ENCODE data around the gene NR6A1. TPM values are rescaled to one million over a fixed set of nuclear protein-coding genes. Genes with fewer than 3 reads are reported as not detected.

NR6A1 gene
- total RNA-seq, 1 experiment from 2014 or later: 164 TPM

DNA sequence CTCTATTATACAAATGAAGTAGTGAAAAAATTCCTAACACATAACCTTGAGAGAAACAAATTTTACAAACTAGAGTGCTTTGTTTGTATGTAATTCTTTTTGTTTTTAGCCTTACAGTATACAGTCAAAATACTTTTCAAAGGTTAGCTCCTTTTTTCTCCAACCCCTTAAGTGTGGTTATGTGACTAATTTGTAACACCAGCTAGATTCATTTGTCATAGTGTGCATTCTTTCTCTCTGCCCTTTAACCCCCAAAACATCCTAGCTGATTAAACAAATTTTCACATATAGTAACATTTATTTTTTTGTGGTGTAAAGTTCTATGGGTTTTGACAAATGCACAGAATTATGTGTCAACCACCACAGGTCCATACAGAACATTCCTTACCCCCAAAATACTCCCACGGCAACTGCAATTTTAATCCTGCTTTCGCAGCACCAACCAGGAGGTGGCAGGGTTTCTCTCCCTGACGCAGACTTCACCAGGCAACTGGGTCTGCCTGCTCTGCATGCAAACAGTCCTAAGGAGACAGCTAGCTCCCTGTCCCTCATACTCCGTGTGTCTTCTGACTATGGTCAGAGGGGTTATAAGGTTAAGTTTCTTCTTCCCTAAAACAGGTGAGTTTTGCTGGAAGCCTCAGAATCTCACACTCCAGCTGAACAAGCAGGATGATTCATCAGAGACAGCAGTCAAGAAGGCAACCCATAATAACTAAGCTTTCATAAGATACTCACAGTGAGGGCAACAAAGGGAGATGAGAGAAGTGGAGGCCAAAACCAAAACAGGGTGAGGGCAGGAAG, 219.4 kb downstream of the NR6A1 start:
- peaks cover 13% of the 10 kb centered on the region for H3K4me1 Mint-ChIP-seq
- peak; percentile 98 for ATAC-seq
- no peak overlapping the region for H3K27ac Mint-ChIP-seq
- no peaks in the 10 kb centered on the region for H3K27me3 Mint-ChIP-seq (ENCODE audit: low read depth)
- CTCF ChIA-PET: interaction anchor here (0.6 to 7.7 kb wide), 38 partner anchors 10 to 302 kb away, joined by 3 to 95 read pairs (median 5); partner anchors contain the start of genes NR6A1 and WDR38
- POLR2A ChIA-PET: no interaction called here
- no peaks in the 10 kb centered on the region for H3K9me3 Mint-ChIP-seq
- DNase-seq (ENCODE audit: low spot score): peak; percentile 77
- H3K4me3 Mint-ChIP-seq: no peak overlapping the region
- no peak for TF ChIP-seq NFYB (CRISPR knock-in tag; conservative IDR thresholded peaks at IDR 0.05; ENCODE audit: low read depth)
- no peak for TF ChIP-seq TCF7 (CRISPR knock-in tag; IDR thresholded peaks at IDR 0.05; ENCODE audit: low read depth)
- TF ChIP-seq CTCF (IDR thresholded peaks at IDR 0.05): peak; percentile 23; the same call in 1 of the 2 replicates
- H3K36me3 Mint-ChIP-seq: peaks cover 10% of the 10 kb centered on the region; the same call in 1 of the 2 replicates

DNA sequence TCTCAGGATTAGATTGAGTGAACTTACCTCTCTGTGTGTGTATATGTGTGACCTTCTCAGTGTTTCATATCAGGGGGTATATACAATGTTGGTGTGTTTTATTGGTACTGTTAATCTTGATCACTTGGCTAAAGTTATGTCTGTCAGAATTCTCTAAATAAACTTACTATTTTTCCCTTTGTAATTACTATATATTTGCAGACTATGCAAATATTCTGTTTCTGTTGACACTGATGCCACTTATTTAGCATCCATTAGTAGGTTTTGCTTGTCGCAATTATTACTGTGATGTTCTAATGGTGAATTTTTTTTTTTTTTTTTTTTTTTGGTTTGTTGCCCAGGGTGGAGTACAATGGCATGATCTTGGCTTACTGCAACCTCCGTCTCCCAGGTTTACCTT, 221.0 kb downstream of the NR6A1 start:
- no peaks in the 10 kb centered on the region for H3K9me3 Mint-ChIP-seq
- DNase-seq (ENCODE audit: low spot score) (no peak), ATAC-seq (no peak)
- no peak overlapping the region for H3K4me3 Mint-ChIP-seq
- ChIA-PET POLR2A (no interaction called here), CTCF (interaction anchor here (0.7 to 7.7 kb wide), 3 partner anchors 13 to 162 kb away, joined by 3 to 95 read pairs (median 4); no protein-coding TSS in a partner anchor)
- no peak for TF ChIP-seq CTCF (IDR thresholded peaks at IDR 0.05)
- TF ChIP-seq, protein P1, sequence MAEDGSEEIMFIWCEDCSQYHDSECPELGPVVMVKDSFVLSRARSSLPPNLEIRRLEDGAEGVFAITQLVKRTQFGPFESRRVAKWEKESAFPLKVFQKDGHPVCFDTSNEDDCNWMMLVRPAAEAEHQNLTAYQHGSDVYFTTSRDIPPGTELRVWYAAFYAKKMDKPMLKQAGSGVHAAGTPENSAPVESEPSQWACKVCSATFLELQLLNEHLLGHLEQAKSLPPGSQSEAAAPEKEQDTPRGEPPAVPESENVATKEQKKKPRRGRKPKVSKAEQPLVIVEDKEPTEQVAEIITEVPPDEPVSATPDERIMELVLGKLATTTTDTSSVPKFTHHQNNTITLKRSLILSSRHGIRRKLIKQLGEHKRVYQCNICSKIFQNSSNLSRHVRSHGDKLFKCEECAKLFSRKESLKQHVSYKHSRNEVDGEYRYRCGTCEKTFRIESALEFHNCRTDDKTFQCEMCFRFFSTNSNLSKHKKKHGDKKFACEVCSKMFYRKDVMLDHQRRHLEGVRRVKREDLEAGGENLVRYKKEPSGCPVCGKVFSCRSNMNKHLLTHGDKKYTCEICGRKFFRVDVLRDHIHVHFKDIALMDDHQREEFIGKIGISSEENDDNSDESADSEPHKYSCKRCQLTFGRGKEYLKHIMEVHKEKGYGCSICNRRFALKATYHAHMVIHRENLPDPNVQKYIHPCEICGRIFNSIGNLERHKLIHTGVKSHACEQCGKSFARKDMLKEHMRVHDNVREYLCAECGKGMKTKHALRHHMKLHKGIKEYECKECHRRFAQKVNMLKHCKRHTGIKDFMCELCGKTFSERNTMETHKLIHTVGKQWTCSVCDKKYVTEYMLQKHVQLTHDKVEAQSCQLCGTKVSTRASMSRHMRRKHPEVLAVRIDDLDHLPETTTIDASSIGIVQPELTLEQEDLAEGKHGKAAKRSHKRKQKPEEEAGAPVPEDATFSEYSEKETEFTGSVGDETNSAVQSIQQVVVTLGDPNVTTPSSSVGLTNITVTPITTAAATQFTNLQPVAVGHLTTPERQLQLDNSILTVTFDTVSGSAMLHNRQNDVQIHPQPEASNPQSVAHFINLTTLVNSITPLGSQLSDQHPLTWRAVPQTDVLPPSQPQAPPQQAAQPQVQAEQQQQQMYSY (CRISPR knock-in tag; IDR thresholded peaks at IDR 0.05): no peak
- TF ChIP-seq ZBTB21 (CRISPR knock-in tag; IDR thresholded peaks at IDR 0.05; ENCODE audit: borderline replicate concordance): no peak
- TF ChIP-seq MYBL2 (CRISPR knock-in tag; IDR thresholded peaks at IDR 0.05): no peak
- TF ChIP-seq, protein P2, sequence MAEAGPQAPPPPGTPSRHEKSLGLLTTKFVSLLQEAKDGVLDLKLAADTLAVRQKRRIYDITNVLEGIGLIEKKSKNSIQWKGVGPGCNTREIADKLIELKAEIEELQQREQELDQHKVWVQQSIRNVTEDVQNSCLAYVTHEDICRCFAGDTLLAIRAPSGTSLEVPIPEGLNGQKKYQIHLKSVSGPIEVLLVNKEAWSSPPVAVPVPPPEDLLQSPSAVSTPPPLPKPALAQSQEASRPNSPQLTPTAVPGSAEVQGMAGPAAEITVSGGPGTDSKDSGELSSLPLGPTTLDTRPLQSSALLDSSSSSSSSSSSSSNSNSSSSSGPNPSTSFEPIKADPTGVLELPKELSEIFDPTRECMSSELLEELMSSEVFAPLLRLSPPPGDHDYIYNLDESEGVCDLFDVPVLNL (CRISPR knock-in tag; IDR thresholded peaks at IDR 0.05; ENCODE audit: borderline replicate concordance, low read depth): no peak
- TF ChIP-seq ZNF425 (CRISPR knock-in tag; conservative IDR thresholded peaks at IDR 0.05): no peak
- TF ChIP-seq NR2C2 (CRISPR knock-in tag; IDR thresholded peaks at IDR 0.05): no peak
- TF ChIP-seq, protein P3, sequence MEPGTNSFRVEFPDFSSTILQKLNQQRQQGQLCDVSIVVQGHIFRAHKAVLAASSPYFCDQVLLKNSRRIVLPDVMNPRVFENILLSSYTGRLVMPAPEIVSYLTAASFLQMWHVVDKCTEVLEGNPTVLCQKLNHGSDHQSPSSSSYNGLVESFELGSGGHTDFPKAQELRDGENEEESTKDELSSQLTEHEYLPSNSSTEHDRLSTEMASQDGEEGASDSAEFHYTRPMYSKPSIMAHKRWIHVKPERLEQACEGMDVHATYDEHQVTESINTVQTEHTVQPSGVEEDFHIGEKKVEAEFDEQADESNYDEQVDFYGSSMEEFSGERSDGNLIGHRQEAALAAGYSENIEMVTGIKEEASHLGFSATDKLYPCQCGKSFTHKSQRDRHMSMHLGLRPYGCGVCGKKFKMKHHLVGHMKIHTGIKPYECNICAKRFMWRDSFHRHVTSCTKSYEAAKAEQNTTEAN (CRISPR knock-in tag; IDR thresholded peaks at IDR 0.05): no peak
- TF ChIP-seq ATF1 (CRISPR knock-in tag; IDR thresholded peaks at IDR 0.05): no peak
- no peak for TF ChIP-seq GRHL2 (CRISPR knock-in tag; IDR thresholded peaks at IDR 0.05; ENCODE audit: insufficient replicate concordance, severe bottlenecking)
- no peak for TF ChIP-seq NR1H2 (CRISPR knock-in tag; IDR thresholded peaks at IDR 0.05)
- no peak for TF ChIP-seq TCF7 (CRISPR knock-in tag; IDR thresholded peaks at IDR 0.05; ENCODE audit: low read depth)
- TF ChIP-seq ZNF317 (CRISPR knock-in tag; IDR thresholded peaks at IDR 0.05; ENCODE audit: borderline replicate concordance, low read depth): no peak
- peaks cover 17% of the 10 kb centered on the region for H3K4me1 Mint-ChIP-seq
- H3K27me3 Mint-ChIP-seq (ENCODE audit: low read depth): no peaks in the 10 kb centered on the region
- H3K36me3 Mint-ChIP-seq: peaks cover 10% of the 10 kb centered on the region; the same call in 1 of the 2 replicates
- no peak overlapping the region for H3K27ac Mint-ChIP-seq

Measured in WTC11 (cell line).